Right lobe of liver (tissue), 6 donors: Measurements from ENCODE around the gene ASXL1. TPM values are rescaled to one million over a fixed set of nuclear protein-coding genes. Genes with fewer than 3 reads are reported as not detected.
"Not testable (repeated sequence)": the region's sequence is repeated elsewhere in the genome, so short reads cannot be mapped to it uniquely, and the experiment has no call there.

ENCODE experiments used
- ATAC-seq, 4 donors: fragments of 200-7000 bp; cut with Tn5 transposase; one replicate each; pipeline ENCODE4 v1.9.1; 2020; ENCODE audit warnings: mild to moderate bottlenecking in 4 of 4, moderate library complexity in 4 of 4
- DNase-seq, 3 donors: peaks; one replicate each; pipeline ENCODE4 v3.0.0-alpha.2; 2020
- H3K27ac ChIP-seq, 3 donors: fragments of 200-600 bp; one replicate each; pipeline ENCODE4 v1.8.0; 2022
- H3K27me3 ChIP-seq, 2 donors: fragments of 200-600 bp; one replicate each; pipeline ENCODE4 v1.8.0; 2022
- H3K36me3 ChIP-seq, 4 donors: fragments of 200-600 bp; sonication (generic) in 1 of 4; one replicate each; pipeline versions ENCODE4 v1.5.1 to v1.8.0; 2017 to 2022; ENCODE audit warnings: control low read depth in 1 of 4
- H3K4me1 ChIP-seq, 4 donors: fragments of 200-600 bp; sonication (generic) in 1 of 4; one replicate each; pipeline versions ENCODE4 v1.5.1 to v1.8.0; 2017 to 2022; ENCODE audit warnings: control low read depth in 1 of 4
- H3K4me3 ChIP-seq, 3 donors: fragments of 200-600 bp; one replicate each; pipeline ENCODE4 v1.8.0; 2022
- H3K9me3 ChIP-seq, 4 donors: fragments of 200-600 bp; sonication (generic) in 1 of 4; one replicate each; pipeline versions ENCODE4 v1.5.1 to v1.8.0; 2017 to 2022; ENCODE audit warnings: control low read depth in 1 of 4
- CTCF ChIP-seq, 4 donors: fragments of 200-600 bp in 3 of 4; fragments of 450-650 bp in 1 of 4; IDR thresholded peaks; one replicate each; pipeline versions ENCODE4 v1.5.1 to v1.8.0; 2016 to 2022; ENCODE audit warnings: antibody characterized with exemption in 4 of 4, mild to moderate bottlenecking in 2 of 4
- POLR2A ChIP-seq: fragments of 450-650 bp; IDR thresholded peaks from one replicate; pipeline ENCODE4 v1.6.1; 2017; ENCODE audit warnings: antibody characterized with exemption, mild to moderate bottlenecking
- WGBS: methylation state at CpG from one replicate; pipeline ENCODE4 v1.1.6; 2018; ENCODE audit warnings: low coverage, low lambda C conversion rate; ENCODE audit not compliant: insufficient coverage; ENCODE audit errors: missing lambda C conversion rate; 5-methylcytosine and 5-hydroxymethylcytosine counted together
- intact Hi-C, 2 donors: fragments of 100-400 bp; cut with DNase I; formaldehyde crosslinking; loops; one replicate each; pipeline versions ENCODE4 v1.11.2 to v1.14.1; 2022
- total RNA-seq, 6 experiments: library from RNA; depleted of rRNA in 2 of 6; stranded (reverse); fragments of >200 nt in 2 of 6; fragmentation: NEBNext Ultra II Directional in 3 of 6; extraction: Animal tissue kit (Norgen Biotek cat#: 25700) in 3 of 6; gene quantifications; one replicate each; pipeline versions ENCODE4 v1.1.0 to v1.2.4, GENCODE V29; 2016 to 2023
- donor health status: DM: no; HTN: yes; CAD: no.
- donor health status: DM: no; HTN: no; CAD: no.
- donor health status: DM: no; HTN: no; CAD: no.
- donor health status: DM: no; HTN: yes; CAD: no.
- donor health status: DM: no; HTN: yes; CAD: no.

The ASXL1 gene
- total RNA-seq, 6 experiments from 2014 or later = 18.9 to 41.8 (median 26.0) TPM

GRCh38 chr20:32368925-32369324 is 10.8 kb downstream of the ASXL1 start:
- Histone ChIP-seq H3K27ac (peak overlapping the region in 2 of 3 donors; percentile 19 to 71), H3K36me3 (peaks cover 0 to 3% (median 2%) of the 10 kb centered on the region in 4 donors), H3K27me3 (no peaks in the 10 kb centered on the region), H3K9me3 (no peaks in the 10 kb centered on the region), H3K4me3 (no peak overlapping the region), H3K4me1 (peaks cover 0 to 58% (median 27%) of the 10 kb centered on the region in 4 donors)
- intact Hi-C loops = no loop called here
- 64% methylated on average over 6 of the region's 6 CpGs for WGBS
- DNase-seq (no peak), ATAC-seq (no peak)
- TF ChIP-seq POLR2A (no peak), CTCF (IDR thresholded peaks at IDR 0.05) (no peak)

GRCh38 chr20:32370897-32371296 is 12.8 kb downstream of the ASXL1 start:
- TF ChIP-seq POLR2A (no peak), CTCF (IDR thresholded peaks at IDR 0.05) (no peak)
- Histone ChIP-seq H3K27me3 (no peaks in the 10 kb centered on the region), H3K4me1 (peaks cover 0 to 48% (median 22%) of the 10 kb centered on the region in 4 donors), H3K4me3 (no peak overlapping the region), H3K27ac (no peak overlapping the region), H3K9me3 (no peaks in the 10 kb centered on the region), H3K36me3 (peaks cover 0 to 10% (median 6%) of the 10 kb centered on the region in 4 donors)
- 100% methylated on average over 2 of the region's 2 CpGs for WGBS
- intact Hi-C loops = no loop called here
- no peak for ATAC-seq
- no peak for DNase-seq

GRCh38 chr20:32378461-32378860 is 20.3 kb downstream of the ASXL1 start:
- ATAC-seq (no peak), DNase-seq (no peak)
- Histone ChIP-seq H3K27me3 (no peaks in the 10 kb centered on the region), H3K36me3 (peaks cover 0 to 14% (median 3%) of the 10 kb centered on the region in 4 donors), H3K4me1 (no peaks in the 10 kb centered on the region), H3K4me3 (no peak overlapping the region), H3K9me3 (no peaks in the 10 kb centered on the region), H3K27ac (no peak overlapping the region)
- 85% methylated on average over 2 of the region's 2 CpGs for WGBS
- TF ChIP-seq CTCF (IDR thresholded peaks at IDR 0.05) = no peak
- no peak for TF ChIP-seq POLR2A
- intact Hi-C loops = no loop called here

GRCh38 chr20:32380037-32380436 is 21.9 kb downstream of the ASXL1 start:
- H3K36me3 ChIP-seq, ATAC-seq, H3K9me3 ChIP-seq, intact Hi-C loops, H3K27me3 ChIP-seq, H3K27ac ChIP-seq, DNase-seq, H3K4me3 ChIP-seq: not testable (repeated sequence)
- 96% methylated on average over 2 of the region's 9 CpGs for WGBS
- peaks cover 0 to 11% (median 2%) of the 10 kb centered on the region in 4 donors for H3K4me1 ChIP-seq

GRCh38 chr20:32380745-32381144 is 22.6 kb downstream of the ASXL1 start:
- H3K9me3 ChIP-seq = no peaks in the 10 kb centered on the region
- TF ChIP-seq POLR2A (no peak), CTCF (IDR thresholded peaks at IDR 0.05) (no peak)
- DNase-seq (no peak), ATAC-seq (no peak)
- H3K4me3 ChIP-seq = no peak overlapping the region
- WGBS = 84% methylated on average over 3 of the region's 3 CpGs
- peaks cover 0 to 6% (median 0%) of the 10 kb centered on the region in 4 donors for H3K36me3 ChIP-seq
- peaks cover 0 to 18% (median 2%) of the 10 kb centered on the region in 4 donors for H3K4me1 ChIP-seq
- H3K27me3 ChIP-seq = no peaks in the 10 kb centered on the region
- intact Hi-C loops = no loop called here
- no peak overlapping the region for H3K27ac ChIP-seq
